Neural progenitor cell (in vitro differentiated cells): ENCODE results near the gene DTNA.

ENCODE experiments used
- CTCF ChIP-seq: fragments of 200-600 bp; sonication (generic); IDR thresholded peaks from 2 replicates; pipeline ENCODE4 v1.5.1; 2017; ENCODE audit warnings: antibody characterized with exemption, mild to moderate bottlenecking
- EZH2phosphoT487 ChIP-seq: fragments of 200-600 bp; sonication (generic); IDR thresholded peaks from 2 replicates; pipeline ENCODE4 v1.6.1; 2017; ENCODE audit warnings: antibody characterized with exemption

GRCh38 chr18:34795070-34795732 is 85.1 kb downstream of the DTNA start:
- TF ChIP-seq CTCF = no peak
- no peak for TF ChIP-seq EZH2phosphoT487
